Astrocyte of the spinal cord (primary cell): ENCODE results near the gene SMARCA4.

ENCODE experiments used
- DNase-seq: peaks from one replicate; pipeline ENCODE4 v3.0.0; 2011; ENCODE audit warnings: low read depth, low spot score
- H3K4me3 ChIP-seq: 2 replicates; pipeline ENCODE4 v1.5.1; 2011; ENCODE audit warnings: low read depth, mild to moderate bottlenecking, low read length, moderate library complexity
- CTCF ChIP-seq: IDR thresholded peaks from 2 replicates; pipeline ENCODE4 v1.5.1; 2012; ENCODE audit warnings: low read depth, mild to moderate bottlenecking, low read length, inconsistent platforms
- in situ Hi-C: cut with HindIII; loops from 2 replicates; pipeline ENCODE4 v1.10.0; 2017; ENCODE audit warnings: low sequenced_read_pairs

SMARCA4 gene

GRCh38 chr19:11054200-11054599 is 93.4 kb downstream of the SMARCA4 start:
- DNase-seq = no peak
- no peak overlapping the region for H3K4me3 ChIP-seq
- in situ Hi-C loops = no loop called here

GRCh38 chr19:11054628-11055027 is 93.8 kb downstream of the SMARCA4 start:
- no peak overlapping the region for H3K4me3 ChIP-seq
- DNase-seq = no peak
- in situ Hi-C loops = no loop called here
- no peak for TF ChIP-seq CTCF

More at GRCh38 chr19:11054200-11054599, 93.4 kb downstream of the SMARCA4 start:
- TF ChIP-seq CTCF = no peak

GRCh38 chr19:11058246-11059030 is 97.6 kb downstream of the SMARCA4 start:
- in situ Hi-C loops = no loop called here
- no peak overlapping the region for H3K4me3 ChIP-seq
- TF ChIP-seq CTCF = no peak

GRCh38 chr19:11059511-11060358 is 98.9 kb downstream of the SMARCA4 start:
- no peak for TF ChIP-seq CTCF
- no peak for DNase-seq

More at GRCh38 chr19:11058246-11059030, 97.6 kb downstream of the SMARCA4 start:
- no peak for DNase-seq

GRCh38 chr19:11061952-11062351 is 101.1 kb downstream of the SMARCA4 start:
- no peak for TF ChIP-seq CTCF
- in situ Hi-C loops = no loop called here

More at GRCh38 chr19:11059511-11060358, 98.9 kb downstream of the SMARCA4 start:
- no peak overlapping the region for H3K4me3 ChIP-seq
- in situ Hi-C loops = no loop called here

GRCh38 chr19:11063434-11063833 is 102.6 kb downstream of the SMARCA4 start:
- no peak for DNase-seq
- H3K4me3 ChIP-seq = no peak overlapping the region
- in situ Hi-C loops = no loop called here
- TF ChIP-seq CTCF = no peak

More at GRCh38 chr19:11061952-11062351, 101.1 kb downstream of the SMARCA4 start:
- no peak overlapping the region for H3K4me3 ChIP-seq
- no peak for DNase-seq
